Stimulated activated naive CD4-positive, alpha-beta T cell treated with Interleukin-2 at 50 U/mL for 16 hours (primary cell): ENCODE measurements around the gene MUC20.
"Not testable (repeated sequence)": the region's sequence is repeated elsewhere in the genome, so short reads cannot be mapped to it uniquely, and the experiment has no call there.

Experiments
- DNase-seq: peaks from one replicate; lab custom pipeline; 2025; lab: John Stamatoyannopoulos, UW

The MUC20 gene

DNA sequence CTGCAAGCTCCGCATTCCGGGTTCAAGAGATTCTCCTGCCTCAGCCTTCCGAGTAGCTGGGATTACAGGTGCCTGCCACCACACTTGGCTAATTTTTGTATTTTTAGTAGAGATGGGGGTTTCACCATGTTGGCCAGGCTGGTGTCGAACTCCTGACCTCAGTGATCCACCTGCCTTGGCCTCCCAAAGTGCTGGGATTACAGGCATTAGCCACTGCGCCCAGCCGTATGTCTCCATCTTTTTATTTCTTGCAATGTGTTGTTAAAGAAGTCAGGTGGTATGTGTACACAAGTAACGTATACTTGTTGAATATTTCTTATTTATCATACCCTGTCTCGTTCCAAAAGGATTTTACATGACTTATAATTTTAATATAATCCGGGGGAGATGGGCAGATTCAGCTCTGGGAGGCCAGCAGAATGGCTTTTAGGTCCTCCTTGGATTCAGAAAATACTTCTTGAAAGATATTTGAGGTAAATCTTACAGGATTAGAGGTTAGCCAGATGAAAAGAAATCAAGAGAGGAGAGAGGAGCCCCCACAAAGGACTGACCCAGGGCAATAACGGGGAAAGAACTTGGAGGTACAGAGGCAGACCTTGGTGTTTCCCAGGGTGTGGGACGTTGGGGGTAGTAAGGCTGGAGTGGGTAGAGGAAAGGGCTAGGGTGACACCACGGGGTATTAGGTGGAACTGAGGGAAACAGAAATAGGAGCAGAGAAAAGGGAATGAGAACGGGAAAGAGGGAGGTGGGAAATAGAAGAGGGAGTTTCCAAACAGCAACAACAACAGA, 27.2 kb upstream of the MUC20 start:
- DNase-seq: no peak

DNA sequence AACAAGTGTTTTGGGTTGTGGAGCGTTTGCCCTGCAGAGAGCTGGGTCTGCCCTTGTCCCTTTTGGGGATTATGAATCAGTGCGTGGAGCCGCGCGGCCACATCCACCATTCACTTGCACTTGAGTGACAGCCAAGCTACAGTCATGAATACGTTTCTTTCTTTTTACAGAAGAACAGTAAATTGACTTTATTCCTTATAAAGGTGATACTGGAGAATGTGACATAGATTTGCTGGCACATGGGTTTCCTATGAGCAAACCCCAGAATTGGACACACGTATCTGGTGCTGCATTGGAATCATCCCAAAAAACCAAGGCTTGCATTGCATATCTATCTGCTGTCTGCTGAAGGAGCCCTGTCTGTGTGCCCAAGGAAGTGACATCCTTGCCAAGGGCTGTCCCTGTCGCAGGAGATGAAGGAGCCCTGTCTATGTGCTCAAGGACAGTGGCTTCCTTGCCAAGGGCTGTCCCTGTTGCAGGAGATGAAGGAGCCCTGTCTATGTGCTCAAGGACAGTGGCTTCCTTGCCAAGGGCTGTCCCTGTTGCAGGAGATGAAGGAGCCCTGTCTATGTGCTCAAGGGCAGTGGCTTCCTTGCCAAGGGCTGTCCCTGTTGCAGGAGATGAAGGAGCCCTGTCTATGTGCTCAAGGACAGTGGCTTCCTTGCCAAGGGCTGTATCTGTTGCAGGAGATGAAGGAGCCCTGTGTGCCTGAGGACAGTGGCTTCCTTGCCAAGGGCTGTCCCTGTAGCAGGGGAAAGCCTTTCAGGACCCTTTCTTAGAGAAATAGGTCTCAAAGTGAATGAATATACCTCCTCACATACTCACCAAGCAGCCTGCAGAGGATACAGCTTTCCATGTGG, 26.3 kb upstream of the MUC20 start:
- not testable (repeated sequence) for DNase-seq

DNA sequence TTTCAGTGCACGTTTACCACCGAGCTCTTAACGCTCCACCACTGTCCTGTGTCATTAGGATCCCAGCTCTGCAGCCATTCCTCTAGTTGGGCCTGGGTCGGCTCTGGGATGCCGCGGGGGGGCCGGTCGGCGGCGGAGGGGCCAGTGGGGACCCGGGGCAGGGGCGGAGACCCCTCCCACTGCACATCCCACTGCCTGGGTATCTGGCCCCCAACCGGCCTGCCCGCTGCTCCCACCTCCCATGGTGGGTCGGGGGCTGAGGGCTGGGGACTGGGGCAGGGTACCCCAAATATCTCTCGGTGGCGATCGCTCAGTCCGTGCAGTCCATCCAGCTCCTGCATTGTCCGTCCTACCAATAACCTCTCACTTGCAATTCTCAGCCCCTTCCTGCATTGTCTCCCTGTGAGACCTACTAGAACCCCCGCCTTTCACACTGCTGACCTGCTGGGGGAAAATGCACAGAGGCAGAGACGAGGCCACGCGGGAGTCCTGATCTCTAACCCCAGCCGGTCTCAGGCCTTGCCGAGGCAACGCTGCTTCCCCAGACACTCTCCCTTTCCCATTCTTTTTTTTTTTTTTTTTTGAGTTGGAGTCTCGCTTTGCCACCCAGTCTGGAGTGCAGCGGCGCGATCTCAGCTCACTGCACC, 24.0 kb upstream of the MUC20 start:
- no peak for DNase-seq

DNA sequence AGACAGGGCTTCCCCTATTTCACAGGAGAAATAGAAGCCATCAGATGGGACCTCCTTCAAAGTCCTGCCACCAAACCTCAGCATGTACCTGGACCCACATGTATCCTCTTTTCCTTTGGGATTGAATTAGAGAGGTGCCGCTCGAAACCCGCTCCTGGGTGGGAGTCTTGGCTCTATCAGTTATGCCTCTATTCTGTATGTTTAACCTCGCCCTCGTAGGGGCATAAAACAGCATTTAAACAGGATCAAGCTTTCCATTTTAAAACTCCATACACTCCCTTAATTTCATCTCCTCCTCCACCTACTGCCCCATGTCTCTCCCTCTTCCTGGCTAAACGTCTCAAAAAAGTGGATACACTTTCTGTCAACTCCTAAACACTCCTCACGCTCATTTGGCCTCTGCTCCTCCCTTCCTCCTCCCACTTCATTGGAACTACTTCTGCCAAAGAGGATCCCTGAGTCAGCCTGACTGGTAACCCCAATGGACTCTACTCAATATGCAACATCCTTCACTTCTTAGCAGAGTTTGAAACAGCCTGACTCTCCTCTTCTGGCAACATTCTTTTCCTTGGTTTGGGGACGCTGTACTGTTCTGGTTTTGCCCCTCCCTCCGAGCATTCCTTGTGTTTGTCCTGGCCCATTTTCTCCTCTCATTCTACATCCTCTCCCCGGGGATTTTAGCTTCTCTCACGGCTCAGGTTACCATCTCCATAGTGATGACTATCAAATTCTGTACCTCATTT, 23.0 kb upstream of the MUC20 start:
- DNase-seq: no peak

DNA sequence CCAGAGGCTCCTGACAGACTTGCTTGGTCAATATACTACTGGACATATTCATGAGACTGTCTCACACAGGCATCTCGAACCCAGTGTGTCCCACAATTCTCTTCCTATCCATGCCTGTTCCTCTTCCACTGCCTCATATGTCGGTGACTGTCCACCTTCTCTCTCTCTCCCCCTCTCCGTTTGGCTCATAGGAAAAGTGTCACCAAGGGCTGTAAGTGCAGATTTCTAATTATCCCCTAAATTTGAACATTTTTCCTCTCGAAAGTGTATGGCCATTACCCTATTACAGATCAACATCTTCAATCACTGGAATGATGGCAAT, 22.5 kb upstream of the MUC20 start:
- DNase-seq: no peak

DNA sequence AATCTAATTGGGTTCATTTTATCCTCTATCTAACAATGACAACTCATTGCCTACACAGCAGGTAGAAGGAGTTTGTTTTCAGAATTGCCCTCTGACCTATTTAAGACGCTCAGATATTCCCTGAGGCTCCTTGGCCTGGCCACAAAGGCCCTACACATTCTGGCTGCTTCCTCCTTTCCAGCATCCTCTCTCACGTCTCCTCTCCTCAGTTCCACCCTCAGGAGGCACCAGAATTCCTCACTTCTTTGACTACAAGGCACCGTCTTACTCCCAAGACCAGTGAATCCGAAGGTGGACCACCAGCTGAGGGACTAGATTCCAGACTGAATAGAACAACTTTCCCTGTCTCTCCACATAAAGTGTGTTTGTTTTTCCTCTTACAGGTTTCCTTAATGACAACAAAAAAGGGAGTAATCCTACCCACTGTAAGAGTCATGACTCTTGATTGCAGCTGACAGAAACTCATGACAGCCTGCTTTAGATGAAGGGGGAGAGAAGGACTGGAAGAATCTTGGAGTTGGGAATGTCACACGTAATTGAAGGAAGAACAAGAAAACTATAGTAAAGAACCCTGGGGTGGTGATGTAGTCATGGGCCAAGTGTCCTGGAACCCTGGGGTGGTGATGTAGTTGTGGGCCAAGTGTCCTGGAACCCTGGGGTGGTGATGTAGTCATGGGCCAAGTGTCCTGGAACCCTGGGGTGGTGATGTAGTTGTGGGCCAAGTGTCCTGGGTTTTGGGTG, 22.0 kb upstream of the MUC20 start:
- DNase-seq: no peak

DNA sequence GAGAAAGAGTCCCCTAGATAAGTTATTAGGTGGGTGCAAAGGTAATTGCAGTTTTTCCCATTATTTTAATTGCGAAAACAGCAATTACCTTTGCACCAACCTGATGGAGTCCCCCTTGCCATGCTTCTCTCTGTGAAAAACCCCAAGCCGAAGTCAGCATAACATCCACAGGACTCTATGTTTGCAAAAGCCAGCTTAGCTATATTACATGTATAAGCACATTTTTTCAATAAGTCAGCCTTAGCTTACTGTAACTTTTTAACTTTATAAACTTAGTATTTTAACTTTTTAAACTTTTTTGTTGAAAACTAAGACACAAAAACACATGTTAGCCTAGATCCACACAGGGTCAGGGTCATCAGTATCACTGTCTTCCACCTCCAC, 21.4 kb upstream of the MUC20 start:
- no peak for DNase-seq

DNA sequence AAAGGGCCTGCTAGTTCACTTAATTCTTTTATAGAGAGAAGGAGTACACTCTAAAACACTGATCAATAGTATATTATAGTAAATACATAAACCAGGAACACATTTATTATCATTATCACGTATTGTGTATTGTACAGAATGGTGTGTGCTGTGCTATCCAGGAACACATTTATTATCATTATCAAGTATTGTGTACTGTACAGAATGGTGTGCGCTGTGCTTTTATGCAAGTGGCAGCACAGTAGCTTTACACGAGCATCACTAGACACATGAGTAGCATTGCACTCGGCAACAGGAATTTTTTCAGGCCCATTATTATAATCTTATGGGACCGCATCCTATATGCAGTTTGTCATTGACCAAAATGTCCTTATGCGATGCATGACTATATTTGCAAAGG, 20.9 kb upstream of the MUC20 start:
- DNase-seq: no peak

DNA sequence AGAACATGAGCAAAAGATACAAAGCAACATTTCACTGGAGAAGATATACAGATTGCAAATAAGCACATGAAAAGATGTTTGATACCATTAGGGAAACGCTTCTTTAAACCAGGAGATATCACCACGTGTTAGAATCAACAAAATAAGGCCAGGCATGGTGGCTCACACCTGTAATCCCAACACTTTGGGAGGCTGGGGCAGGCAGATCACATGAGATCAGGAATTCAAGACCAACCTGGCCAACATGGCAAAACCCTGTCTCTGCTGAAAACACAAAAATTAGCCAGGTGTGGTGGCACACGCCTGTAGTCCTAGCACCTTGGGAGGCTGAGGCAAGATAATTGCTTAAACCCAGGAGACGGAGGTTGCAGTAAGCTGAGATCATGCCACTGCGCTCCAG, 20.5 kb upstream of the MUC20 start:
- DNase-seq: no peak

DNA sequence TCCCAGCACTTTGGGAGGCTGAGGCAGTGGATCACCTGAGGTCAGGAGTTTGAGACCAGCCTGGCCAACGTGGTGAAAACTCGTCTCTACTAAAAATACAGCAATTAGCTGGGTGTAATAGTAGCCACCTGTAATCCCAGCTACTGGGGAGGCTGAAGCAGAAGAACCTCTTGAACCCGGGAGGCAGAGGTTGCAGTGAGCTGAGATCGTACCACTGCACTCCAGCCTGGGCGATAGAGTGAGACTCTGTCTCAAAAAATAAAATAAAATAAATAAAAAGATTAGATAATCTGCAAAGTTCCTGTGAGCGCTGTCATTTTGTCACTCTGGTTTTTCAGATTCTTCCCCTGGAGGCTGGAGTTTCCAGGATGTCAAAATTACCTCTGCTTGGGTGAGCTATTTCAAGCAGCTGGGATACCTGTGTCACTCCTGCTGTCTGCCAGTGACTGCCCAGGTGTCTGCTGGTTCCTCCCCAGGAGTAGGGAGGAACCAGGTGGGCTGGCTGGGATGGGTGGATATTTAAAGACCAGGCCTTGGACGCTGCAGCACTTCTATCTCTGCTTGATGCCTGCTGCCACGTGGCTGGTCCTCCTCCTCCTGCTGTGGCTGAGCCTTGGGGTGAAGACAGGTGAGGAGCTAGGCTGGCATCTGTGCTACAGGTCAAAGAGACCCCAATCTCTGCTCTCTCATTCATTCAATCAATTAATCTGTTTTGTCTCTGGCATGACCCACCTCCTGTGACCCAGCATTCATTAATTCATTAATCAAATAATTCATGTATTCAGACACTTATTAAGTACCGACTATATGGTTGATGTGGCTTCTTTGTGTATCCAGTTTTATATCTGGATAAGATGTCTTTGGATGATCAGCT, 19.5 kb upstream of the MUC20 start:
- DNase-seq: no peak

DNA sequence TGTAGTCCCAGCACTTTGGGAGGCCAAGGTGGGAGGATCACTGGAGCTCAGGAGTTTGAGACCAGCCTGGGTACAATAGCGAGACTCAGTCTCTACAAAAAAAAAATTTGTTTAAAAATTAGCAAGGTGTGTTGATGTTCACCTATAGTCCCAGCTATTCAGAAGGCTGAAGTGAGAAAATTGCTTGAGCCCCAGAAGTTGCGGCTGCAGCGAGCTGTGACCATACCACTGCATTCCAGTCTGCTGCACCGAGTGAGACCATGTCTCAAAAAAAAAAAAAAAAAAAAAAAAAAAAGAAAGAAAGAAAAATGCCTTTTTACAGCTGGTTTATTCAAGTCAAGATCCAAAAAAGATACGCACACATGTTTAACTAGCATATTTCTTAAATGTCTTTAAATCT, 17.0 kb upstream of the MUC20 start:
- DNase-seq: no peak

DNA sequence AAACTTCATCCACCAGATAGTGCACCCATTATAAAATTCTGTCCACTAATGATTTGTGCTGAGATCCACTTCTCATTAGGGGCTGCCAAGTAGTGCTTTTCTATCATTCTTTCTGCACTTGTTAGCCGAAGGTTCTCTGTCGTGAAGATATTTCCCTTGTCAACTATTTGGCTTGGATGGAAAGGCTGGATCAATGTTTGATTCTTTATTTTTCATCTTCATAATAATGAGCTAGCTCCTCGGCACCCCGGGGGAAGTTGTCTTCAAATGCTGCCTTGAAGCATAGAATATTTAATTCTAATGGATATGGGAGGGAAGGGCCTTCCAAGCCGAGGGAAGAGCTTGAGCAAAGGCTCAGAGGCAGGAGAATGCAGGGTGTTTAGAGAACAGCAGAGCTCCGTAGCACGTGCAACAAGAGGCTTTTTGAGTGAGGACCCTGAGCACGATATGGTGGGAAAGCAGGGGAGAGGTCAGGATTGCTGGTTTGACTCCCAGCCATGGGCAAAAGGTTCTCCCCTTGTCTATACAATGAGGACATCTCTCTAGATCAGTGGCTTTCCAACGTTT, 16.3 kb upstream of the MUC20 start:
- no peak for DNase-seq

DNA sequence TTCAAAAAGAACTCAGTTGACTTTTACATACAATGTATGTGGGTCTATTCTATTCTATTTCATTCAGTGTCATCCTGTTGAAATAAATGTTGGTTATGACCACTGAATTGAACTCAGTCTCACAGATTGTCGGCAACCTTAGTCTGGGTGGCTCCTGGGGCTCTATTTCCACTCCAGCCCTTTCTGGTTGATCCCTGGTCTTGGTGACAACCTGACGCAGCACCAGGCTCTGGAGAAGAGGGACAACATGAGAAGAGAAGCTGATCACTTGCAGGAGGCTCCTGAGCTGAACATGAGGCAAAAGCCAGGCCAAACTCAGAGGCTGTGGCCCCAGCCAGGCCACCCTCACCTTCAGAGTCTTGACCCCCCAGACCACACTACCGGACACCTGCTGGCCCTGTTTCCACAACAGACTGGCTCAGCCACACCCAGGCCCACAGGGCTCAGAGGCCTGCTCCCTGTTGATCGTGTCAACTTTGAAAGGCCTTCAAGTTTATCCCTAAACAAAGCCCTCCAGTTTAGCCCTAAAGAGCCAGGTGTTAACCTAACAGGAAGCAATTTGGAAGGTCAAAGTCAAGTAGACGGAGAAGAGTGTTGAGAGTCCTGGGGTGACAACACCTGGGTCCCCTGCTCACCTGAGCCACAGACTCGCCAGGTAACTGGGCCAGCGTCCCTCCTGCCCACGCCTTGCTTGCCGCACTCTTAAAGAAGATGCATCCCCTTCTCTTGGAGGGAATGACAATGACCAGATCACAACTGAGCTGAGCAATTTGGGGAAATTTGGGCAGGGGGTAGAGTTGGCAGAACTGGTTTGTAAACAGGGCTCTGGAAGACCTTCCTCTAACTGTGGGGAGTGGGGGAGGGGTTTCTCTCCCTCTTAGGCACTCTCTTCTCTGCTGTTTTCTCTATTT, 15.4 kb upstream of the MUC20 start:
- DNase-seq: no peak

DNA sequence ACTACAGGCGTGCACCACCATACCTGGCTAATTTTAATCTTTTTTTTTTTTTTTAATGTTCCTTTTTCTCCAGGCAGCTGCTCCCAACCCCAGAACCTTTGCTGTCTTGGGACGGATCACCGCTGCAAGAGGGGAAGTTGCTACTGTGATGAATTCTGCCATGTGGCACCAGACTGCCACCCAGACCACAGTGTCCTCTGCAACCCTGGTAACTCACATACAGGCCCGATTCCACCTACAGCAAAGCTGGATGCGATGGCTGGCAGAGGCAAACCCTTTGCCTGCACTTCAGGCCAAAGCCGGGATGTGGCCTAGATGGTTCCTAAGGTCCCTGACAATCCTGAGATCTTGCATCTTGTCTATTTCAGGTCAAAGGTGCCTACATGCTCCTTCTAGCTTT, 12.7 kb upstream of the MUC20 start:
- no peak for DNase-seq

DNA sequence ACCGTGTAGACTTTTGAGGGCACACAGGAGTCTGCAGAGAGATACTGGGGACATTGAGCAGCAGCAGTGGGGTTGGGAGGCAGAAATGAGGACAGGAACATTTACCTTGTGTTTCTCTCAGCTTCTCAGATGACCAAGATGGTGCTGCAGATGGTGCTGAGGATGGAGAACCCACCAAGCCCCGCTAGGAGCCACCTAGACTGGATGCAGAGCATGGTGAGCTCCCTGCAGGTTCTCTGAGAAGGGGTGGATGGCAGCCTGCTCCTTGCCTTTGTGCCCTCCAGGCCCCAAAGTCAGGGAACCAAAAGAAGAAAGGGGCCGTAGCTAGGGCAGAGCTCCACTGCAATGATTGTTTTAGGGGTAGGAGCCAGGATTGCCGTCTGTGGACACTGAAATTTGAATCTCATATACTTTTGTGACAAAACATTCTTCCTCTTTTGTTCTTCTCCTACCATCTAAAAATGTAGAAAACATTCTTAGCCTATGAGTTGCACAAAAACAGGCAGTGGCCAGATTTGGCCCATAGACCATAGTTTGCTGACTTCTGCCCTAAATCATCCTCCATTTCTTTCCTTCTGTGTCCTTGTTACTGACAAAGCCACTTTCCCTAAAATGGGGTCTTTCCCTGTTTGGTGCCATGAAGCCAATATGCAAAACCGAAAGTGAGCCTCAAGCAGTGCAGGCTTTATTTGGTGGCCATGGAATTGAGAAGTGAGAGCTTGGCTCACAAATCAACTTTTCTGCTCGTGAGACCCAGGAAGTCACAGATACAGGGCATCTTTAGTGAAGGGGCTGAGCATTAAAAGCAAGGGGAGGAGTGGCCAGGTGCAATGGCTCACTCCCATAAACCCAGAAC, 11.9 kb upstream of the MUC20 start:
- DNase-seq: no peak

DNA sequence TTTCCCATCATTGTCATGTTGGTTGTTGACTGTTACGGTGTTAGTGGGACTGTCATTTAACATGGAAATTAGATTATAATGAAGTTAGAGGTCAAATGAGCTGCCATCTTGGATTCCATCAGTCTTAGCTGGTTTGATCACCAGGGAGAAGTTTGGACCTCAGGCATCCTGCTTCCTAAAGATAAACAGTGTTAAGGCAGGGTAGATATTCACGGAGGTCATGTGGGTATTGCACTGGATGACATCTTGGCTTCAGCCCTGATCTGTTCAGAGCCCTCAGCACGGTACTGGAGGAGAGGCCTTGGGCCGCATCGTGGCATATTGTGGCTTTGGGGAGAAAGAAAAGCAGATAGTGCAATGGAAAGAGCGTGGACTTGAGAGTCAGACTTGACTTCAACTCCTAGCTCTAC, 11.1 kb upstream of the MUC20 start:
- no peak for DNase-seq

DNA sequence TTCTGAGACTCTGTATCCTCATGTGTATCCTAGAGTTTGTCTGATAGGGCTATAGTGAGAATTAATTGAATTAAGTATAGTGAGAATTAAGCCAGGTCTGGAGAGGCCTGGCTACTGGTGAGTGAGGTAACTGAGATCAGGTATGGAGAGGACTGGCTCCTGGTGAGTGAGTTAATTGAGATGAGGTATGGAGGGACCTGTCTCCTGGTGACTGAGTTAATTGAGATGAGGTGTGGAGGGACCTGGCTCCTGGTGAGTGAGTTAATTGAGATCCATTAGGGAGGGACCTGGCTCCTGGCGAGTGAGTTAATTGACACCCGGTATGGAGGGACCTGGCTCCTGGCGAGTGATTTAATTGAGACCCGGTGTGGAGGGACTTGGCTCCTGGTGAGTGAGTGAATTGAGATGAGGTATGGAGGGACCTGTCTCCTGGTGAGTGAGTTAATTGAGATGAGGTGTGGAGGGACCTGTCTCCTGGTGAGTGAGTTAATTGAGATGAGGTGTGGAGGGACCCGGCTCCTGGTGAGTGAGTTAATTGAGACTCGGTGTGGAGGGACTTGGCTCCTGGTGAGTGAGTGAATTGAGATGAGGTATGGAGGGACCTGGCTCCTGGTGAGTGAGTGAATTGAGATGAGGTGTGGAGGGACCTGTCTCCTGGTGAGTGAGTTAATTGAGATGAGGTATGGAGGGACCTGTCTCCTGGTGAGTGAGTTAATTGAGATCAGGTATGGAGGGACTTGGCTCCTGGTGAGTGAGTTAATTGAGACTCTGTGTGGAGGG, 10.5 kb upstream of the MUC20 start:
- DNase-seq: not testable (repeated sequence)
